Measurements from ENCODE around the gene GALNT15.

Gene GALNT15

DNA sequence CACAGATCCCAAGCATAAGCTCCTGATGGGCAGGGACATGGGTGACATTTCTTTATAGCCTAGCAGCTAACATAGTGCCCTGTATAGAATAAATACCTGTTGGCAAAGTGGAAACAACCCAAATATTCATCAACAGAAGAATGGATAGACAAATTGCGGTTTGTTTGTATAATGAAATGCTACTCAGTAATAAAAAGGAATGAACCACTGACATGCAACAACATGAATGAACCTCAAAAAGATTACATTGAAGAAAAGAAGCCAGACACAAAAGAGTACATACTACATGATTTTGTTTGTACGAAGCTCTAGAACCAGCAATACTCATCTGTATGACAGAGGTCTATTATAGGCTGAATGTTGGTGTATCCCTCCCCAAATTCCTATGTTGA is 33.6 kb upstream of the GALNT15 start:
- no peak for TF ChIP-seq RAD21 (IDR thresholded peaks at IDR 0.05; ENCODE audit: low read depth)
- TF ChIP-seq, protein P1, sequence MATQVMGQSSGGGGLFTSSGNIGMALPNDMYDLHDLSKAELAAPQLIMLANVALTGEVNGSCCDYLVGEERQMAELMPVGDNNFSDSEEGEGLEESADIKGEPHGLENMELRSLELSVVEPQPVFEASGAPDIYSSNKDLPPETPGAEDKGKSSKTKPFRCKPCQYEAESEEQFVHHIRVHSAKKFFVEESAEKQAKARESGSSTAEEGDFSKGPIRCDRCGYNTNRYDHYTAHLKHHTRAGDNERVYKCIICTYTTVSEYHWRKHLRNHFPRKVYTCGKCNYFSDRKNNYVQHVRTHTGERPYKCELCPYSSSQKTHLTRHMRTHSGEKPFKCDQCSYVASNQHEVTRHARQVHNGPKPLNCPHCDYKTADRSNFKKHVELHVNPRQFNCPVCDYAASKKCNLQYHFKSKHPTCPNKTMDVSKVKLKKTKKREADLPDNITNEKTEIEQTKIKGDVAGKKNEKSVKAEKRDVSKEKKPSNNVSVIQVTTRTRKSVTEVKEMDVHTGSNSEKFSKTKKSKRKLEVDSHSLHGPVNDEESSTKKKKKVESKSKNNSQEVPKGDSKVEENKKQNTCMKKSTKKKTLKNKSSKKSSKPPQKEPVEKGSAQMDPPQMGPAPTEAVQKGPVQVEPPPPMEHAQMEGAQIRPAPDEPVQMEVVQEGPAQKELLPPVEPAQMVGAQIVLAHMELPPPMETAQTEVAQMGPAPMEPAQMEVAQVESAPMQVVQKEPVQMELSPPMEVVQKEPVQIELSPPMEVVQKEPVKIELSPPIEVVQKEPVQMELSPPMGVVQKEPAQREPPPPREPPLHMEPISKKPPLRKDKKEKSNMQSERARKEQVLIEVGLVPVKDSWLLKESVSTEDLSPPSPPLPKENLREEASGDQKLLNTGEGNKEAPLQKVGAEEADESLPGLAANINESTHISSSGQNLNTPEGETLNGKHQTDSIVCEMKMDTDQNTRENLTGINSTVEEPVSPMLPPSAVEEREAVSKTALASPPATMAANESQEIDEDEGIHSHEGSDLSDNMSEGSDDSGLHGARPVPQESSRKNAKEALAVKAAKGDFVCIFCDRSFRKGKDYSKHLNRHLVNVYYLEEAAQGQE (IDR thresholded peaks at IDR 0.05; ENCODE audit: low read depth): no peak
- TF ChIP-seq EGR1 (IDR thresholded peaks at IDR 0.05): no peak
- no peak for TF ChIP-seq EP300 (IDR thresholded peaks at IDR 0.05; ENCODE audit: borderline replicate concordance)
- no peak for TF ChIP-seq YY1 (IDR thresholded peaks at IDR 0.05; ENCODE audit: low read depth)

DNA sequence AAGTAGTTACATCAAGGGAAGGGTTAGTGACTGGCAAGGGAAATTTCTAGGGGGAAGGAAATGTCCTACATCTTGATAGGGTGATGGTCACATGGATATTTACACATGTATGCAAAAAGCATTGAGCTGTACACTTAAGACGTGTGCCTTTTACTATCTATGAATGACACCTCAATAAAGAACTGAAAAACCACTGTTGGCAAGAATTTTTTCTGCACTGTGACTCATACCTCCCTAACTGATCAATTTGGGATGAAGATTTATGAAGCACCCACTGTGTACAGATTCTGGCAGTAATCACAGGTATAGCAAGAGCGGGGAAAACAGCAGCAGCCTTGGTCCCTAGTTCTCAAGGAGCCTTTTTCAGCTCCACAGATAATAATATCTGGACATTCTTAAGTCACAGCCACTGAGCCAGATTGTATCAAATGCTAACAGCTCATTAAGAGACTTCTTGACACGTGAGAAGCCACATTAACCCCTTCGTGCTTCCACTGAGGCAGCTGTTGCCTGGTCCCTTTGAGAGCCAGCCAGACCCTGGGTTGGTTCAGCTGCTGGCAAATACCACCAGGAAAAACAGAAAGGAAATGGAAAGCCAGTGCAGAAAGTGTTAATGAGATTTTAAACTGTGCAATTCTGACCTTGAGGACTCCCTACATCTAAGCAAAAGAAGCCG is 32.0 kb upstream of the GALNT15 start:
- no peak for TF ChIP-seq CREB1 (IDR thresholded peaks at IDR 0.05; ENCODE audit: low read depth)
- no peak for TF ChIP-seq TEAD4 (IDR thresholded peaks at IDR 0.05)
- no peak for TF ChIP-seq YY1 (IDR thresholded peaks at IDR 0.05; ENCODE audit: low read depth)
- TF ChIP-seq CEBPB (IDR thresholded peaks at IDR 0.05): no peak
- TF ChIP-seq, protein P2, sequence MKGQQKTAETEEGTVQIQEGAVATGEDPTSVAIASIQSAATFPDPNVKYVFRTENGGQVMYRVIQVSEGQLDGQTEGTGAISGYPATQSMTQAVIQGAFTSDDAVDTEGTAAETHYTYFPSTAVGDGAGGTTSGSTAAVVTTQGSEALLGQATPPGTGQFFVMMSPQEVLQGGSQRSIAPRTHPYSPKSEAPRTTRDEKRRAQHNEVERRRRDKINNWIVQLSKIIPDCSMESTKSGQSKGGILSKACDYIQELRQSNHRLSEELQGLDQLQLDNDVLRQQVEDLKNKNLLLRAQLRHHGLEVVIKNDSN (IDR thresholded peaks at IDR 0.05): no peak
- no peak for TF ChIP-seq TCF12 (IDR thresholded peaks at IDR 0.05; ENCODE audit: low read depth)
- no peak for TF ChIP-seq FOXM1 (IDR thresholded peaks at IDR 0.05; ENCODE audit: borderline replicate concordance, low read depth)
- no peak for TF ChIP-seq EP300 (IDR thresholded peaks at IDR 0.05; ENCODE audit: borderline replicate concordance)
- no peak for TF ChIP-seq RAD21 (IDR thresholded peaks at IDR 0.05; ENCODE audit: low read depth)
- TF ChIP-seq ZBTB7A (IDR thresholded peaks at IDR 0.05; ENCODE audit: low read depth): no peak

DNA sequence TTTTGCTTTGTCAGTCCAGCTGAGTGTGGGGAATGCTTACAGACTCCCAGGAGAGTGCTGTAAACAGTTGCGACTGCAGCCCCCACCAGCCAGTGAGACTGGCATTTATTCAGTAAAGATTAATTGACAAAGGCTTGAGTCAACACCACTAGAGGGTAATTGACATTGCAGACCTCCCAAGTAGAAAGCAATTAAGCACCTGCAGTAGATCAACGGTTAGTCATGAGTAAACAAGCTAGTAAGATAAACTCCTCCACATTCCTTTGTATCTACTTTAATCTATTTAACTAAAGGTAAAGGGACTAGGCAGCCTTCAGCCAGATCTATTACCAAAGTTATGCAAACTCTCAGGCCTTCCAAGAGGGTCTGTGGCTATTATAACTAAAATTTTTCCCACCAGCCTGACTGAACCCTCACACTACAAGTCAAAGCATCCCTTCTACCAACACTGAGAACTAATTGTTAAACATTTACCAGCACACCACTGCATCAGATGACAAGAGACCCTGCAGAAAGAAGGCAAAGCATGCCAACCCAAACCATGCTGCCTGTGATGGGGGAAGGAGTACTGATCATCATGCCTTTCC is 30.5 kb upstream of the GALNT15 start:
- TF ChIP-seq RAD21 (IDR thresholded peaks at IDR 0.05; ENCODE audit: low read depth) (no peak), ZBTB7A (IDR thresholded peaks at IDR 0.05; ENCODE audit: low read depth) (no peak)

DNA sequence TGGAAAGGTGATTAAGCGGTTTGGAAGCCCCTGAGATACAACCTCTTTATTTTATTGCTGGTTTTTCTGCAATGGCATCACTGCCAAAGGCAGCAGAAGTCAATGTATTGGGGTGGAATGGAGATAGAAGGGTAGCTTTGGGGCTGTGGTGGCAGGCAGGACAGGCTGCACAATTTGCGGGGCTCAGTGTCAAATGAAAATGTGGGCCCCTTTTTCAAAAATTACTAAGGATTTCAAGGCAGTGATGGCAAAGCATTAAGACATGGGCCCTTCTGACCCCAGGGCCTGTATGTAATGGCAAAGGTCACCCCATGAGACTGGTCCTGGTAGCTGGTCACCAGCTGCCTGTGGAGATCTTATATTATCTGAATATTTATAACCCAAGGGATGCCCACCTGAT is 29.3 kb upstream of the GALNT15 start:
- TF ChIP-seq RAD21 (IDR thresholded peaks at IDR 0.05; ENCODE audit: low read depth) (no peak), FOXM1 (IDR thresholded peaks at IDR 0.05; ENCODE audit: borderline replicate concordance, low read depth) (no peak), TCF12 (IDR thresholded peaks at IDR 0.05; ENCODE audit: low read depth) (no peak), YY1 (IDR thresholded peaks at IDR 0.05; ENCODE audit: low read depth) (no peak)

DNA sequence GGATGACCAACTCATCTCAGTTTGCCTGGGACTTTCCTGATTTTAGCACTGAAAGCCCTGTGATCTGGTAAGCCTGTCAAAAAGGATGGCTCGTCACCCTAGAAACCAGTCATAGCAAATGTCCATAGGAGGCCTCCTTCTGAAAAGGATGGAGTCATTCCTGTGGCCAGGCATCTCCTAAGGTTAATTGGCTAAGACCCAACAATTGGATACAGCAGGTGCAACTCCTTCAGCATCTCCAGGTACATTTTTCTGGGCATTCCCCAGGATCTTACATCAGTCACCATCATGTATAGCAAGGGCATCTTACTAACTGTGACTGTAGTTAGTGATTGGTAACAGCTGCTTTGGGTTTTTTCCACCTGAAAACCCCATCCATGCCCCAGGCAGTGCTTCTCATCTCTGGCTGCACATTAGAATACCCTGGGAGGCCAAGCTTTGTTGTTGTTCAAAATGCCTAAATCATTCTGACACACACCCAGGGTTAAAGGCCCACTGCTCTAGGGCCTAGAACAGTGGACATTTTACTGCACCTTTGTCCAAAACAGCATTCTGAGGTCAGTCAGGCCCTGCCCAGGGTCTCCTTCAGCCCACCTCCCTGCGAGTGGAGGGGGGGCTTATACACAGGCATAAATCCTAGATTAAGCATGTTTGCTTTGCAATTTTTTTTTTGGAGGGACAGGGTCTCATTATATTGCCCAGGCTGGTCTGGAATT is 28.3 kb upstream of the GALNT15 start:
- TF ChIP-seq EP300 (IDR thresholded peaks at IDR 0.05; ENCODE audit: borderline replicate concordance) (no peak), CEBPB (IDR thresholded peaks at IDR 0.05) (no peak), TEAD4 (IDR thresholded peaks at IDR 0.05) (no peak), TCF12 (IDR thresholded peaks at IDR 0.05; ENCODE audit: low read depth) (no peak), YY1 (IDR thresholded peaks at IDR 0.05; ENCODE audit: low read depth) (no peak), NFIC (IDR thresholded peaks at IDR 0.05) (no peak), EGR1 (IDR thresholded peaks at IDR 0.05) (no peak), ZBTB7A (IDR thresholded peaks at IDR 0.05; ENCODE audit: low read depth) (no peak), FOXM1 (IDR thresholded peaks at IDR 0.05; ENCODE audit: borderline replicate concordance, low read depth) (no peak)
- TF ChIP-seq, protein P3, sequence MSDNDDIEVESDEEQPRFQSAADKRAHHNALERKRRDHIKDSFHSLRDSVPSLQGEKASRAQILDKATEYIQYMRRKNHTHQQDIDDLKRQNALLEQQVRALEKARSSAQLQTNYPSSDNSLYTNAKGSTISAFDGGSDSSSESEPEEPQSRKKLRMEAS (IDR thresholded peaks at IDR 0.05): no peak
- TF ChIP-seq, protein P2 (IDR thresholded peaks at IDR 0.05): no peak

DNA sequence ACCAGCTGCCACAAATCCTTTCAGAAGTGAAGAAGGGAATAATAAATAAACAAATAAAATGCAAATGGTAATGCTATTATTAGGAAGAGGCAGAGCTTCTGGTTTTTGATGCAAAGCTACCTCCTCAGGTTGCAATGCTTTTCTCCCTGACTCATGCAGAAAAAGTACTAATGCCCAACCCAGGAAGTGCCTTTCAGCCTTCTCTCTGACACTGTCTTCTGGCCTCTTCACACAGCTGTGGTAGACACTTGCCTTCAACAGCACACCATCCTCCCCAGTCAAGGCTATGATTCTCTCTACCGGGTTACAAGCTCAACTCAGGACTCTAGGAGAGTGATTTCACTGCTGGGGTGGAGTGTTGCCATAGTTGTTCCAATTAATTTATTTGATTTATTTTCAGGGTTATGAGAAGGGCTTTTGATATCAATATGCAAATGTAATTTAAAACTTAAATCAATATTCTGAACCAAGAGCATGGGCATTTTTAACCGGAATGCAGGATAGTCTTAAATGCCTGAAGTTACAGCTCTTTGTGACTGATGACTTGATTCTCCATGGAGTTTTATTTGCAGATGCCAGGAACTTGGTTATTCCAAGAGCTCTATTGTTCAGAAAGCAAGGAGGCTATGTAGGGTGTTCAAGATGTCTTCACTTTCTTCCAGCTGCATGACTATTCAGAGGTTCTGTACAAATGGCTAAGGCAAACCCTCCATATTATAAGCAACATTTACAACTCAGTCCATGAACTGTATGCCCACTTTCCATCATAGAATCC is 27.1 kb upstream of the GALNT15 start:
- TF ChIP-seq NFIC (IDR thresholded peaks at IDR 0.05) (no peak), CEBPB (IDR thresholded peaks at IDR 0.05) (no peak), RAD21 (IDR thresholded peaks at IDR 0.05; ENCODE audit: low read depth) (no peak), EGR1 (IDR thresholded peaks at IDR 0.05) (no peak), CREB1 (IDR thresholded peaks at IDR 0.05; ENCODE audit: low read depth) (no peak), FOXM1 (IDR thresholded peaks at IDR 0.05; ENCODE audit: borderline replicate concordance, low read depth) (no peak), EP300 (IDR thresholded peaks at IDR 0.05; ENCODE audit: borderline replicate concordance) (no peak), TEAD4 (IDR thresholded peaks at IDR 0.05) (no peak), ZBTB7A (IDR thresholded peaks at IDR 0.05; ENCODE audit: low read depth) (no peak), TCF12 (IDR thresholded peaks at IDR 0.05; ENCODE audit: low read depth) (no peak), YY1 (IDR thresholded peaks at IDR 0.05; ENCODE audit: low read depth) (no peak), TAF1 (IDR thresholded peaks at IDR 0.05; ENCODE audit: low read depth) (no peak)
- TF ChIP-seq, protein P1 (IDR thresholded peaks at IDR 0.05; ENCODE audit: low read depth): no peak
- TF ChIP-seq, protein P2 (IDR thresholded peaks at IDR 0.05): no peak
- TF ChIP-seq, protein P3 (IDR thresholded peaks at IDR 0.05): no peak

Data from Ishikawa (cell line).